HCT116 (cell line): ENCODE results near the gene RFX2. TPM values are rescaled to one million over a fixed set of nuclear protein-coding genes. Genes with fewer than 3 reads are reported as not detected.

Experiments used
- ATAC-seq: fragments of 200-7000 bp; cut with Tn5 transposase; 2 replicates; pipeline ENCODE4 v1.9.1; 2020; ENCODE audit warnings: mild to moderate bottlenecking, moderate library complexity
- BruUV-seq: library from RNA; stranded (reverse); fragments of 400-500 nt; replicated peaks from 2 replicates; lab custom pipeline; 2021; lab: Mats Ljungman, UMichigan
- CTCF ChIA-PET: fragments of 300-600 bp; sonication (Branson Sonifier 250); formaldehyde crosslinking; loops from one replicate; lab custom pipeline; 2021; ENCODE audit warnings: antibody characterized with exemption; lab: Charles Lee
- POLR2A ChIA-PET: fragments of 300-600, 350-600 bp; sonication (Branson Sonifier 250); formaldehyde crosslinking; loops from one replicate; lab custom pipeline; 2021; ENCODE audit warnings: antibody characterized with exemption; lab: Charles Lee
- RAD21 ChIA-PET, 2 experiments: fragments of 300-600 bp; sonication (Branson Sonifier 250); formaldehyde crosslinking; loops; one replicate each; lab custom pipeline; 2023; ENCODE audit warnings: low total read pairs in 2 of 2; ENCODE audit not compliant: uncharacterized antibody in 2 of 2, unreplicated experiment in 2 of 2, low non-redundant PET in 1 of 2; lab: Charles Lee
- DNase-seq: peaks from one replicate; pipeline ENCODE4 v3.0.0-alpha.2; 2010; ENCODE audit warnings: low read depth, low spot score
- H2AFZ ChIP-seq: fragments of 200-600 bp; shearing (Covaris generic), sonication (generic); 2 replicates; pipeline ENCODE4 v1.6.1; 2017; ENCODE audit warnings: low read depth, mixed run types, mixed read lengths, antibody characterized with exemption, low read length; ENCODE audit not compliant: poor library complexity, severe bottlenecking
- H3K27ac ChIP-seq: 2 replicates; pipeline ENCODE4 v1.5.1; 2012; ENCODE audit warnings: low read depth, low read length
- H3K27me3 ChIP-seq: fragments of 200-600 bp; sonication (generic); 2 replicates; pipeline ENCODE4 v1.6.1; 2016; ENCODE audit warnings: mixed run types, low read length, mixed read lengths; ENCODE audit not compliant: insufficient read depth
- H3K36me3 ChIP-seq, 2 experiments: fragments of 200-500 bp in 1 of 2; fragments of 200-600 bp in 1 of 2; sonication (Bioruptor generic) in 1 of 2; sonication (generic) in 1 of 2; 2 replicates each; pipeline versions ENCODE4 v1.5.1 to v1.6.1; 2014 to 2016; ENCODE audit warnings: low read length in 2 of 2, inconsistent platforms in 1 of 2, mixed read lengths in 1 of 2, mixed run types in 1 of 2; ENCODE audit not compliant: insufficient read depth in 2 of 2, control insufficient read depth in 1 of 2
- H3K4me1 ChIP-seq, 2 experiments: fragments of 200-600 bp in 1 of 2; sonication (generic) in 1 of 2; 2 replicates each; pipeline versions ENCODE4 v1.5.1 to v1.6.1; 2012 to 2017; ENCODE audit warnings: low read length in 2 of 2, inconsistent platforms in 1 of 2, mild to moderate bottlenecking in 1 of 2, mixed read lengths in 1 of 2, mixed run types in 1 of 2, moderate library complexity in 1 of 2; ENCODE audit not compliant: insufficient read depth in 2 of 2, control insufficient read depth in 1 of 2
- H3K4me2 ChIP-seq: fragments of 200-600 bp; sonication (generic); 2 replicates; pipeline ENCODE4 v1.6.1; 2017; ENCODE audit warnings: mixed run types, low read length, mixed read lengths
- H3K4me3 ChIP-seq, 2 experiments: fragments of 200-600 bp in 1 of 2; sonication (generic) in 1 of 2; replicated peaks in 1 of 2; 2 replicates each; pipeline ENCODE4 v1.5.1; 2011 to 2016; ENCODE audit warnings: low read length in 2 of 2, control low read depth in 1 of 2, low read depth in 1 of 2, mild to moderate bottlenecking in 1 of 2, mixed read lengths in 1 of 2, mixed run types in 1 of 2
- H3K79me2 ChIP-seq: fragments of 200-600 bp; sonication (generic); 2 replicates; pipeline ENCODE4 v1.6.1; 2017; ENCODE audit warnings: mild to moderate bottlenecking, mixed run types, low read length, moderate library complexity, mixed read lengths; ENCODE audit not compliant: insufficient read depth
- H3K9ac ChIP-seq: fragments of 200-600 bp; sonication (generic); 2 replicates; pipeline ENCODE4 v1.6.1; 2016; ENCODE audit warnings: low read length, mixed read lengths
- H3K9me2 ChIP-seq: fragments of 200-600 bp; sonication (generic), shearing (Covaris generic); 2 replicates; pipeline ENCODE4 v1.6.1; 2017; ENCODE audit warnings: mixed run types, mild to moderate bottlenecking, moderate library complexity; ENCODE audit not compliant: insufficient read depth
- H3K9me3 ChIP-seq, 2 experiments: fragments of 200-500 bp in 1 of 2; fragments of 200-600 bp in 1 of 2; sonication (Bioruptor generic) in 1 of 2; sonication (generic) in 1 of 2; 2 replicates each; pipeline ENCODE4 v1.6.1; 2014 to 2017; ENCODE audit warnings: low read length in 2 of 2, mixed read lengths in 2 of 2, inconsistent platforms in 1 of 2, low read depth in 1 of 2, mild to moderate bottlenecking in 1 of 2, mixed run types in 1 of 2, moderate library complexity in 1 of 2; ENCODE audit not compliant: control insufficient read depth in 1 of 2, insufficient read depth in 1 of 2
- H4K20me1 ChIP-seq: fragments of 200-600 bp; sonication (generic), shearing (Covaris generic); 2 replicates; pipeline ENCODE4 v1.6.1; 2017; ENCODE audit warnings: mixed run types, mild to moderate bottlenecking, moderate library complexity; ENCODE audit not compliant: insufficient read depth
- CBX3 ChIP-seq: IDR thresholded peaks from 2 replicates; pipeline ENCODE4 v1.6.1; 2012; ENCODE audit warnings: low read depth
- ELF1 ChIP-seq: IDR thresholded peaks from 2 replicates; pipeline ENCODE4 v1.6.1; 2012; ENCODE audit warnings: low read depth, borderline replicate concordance
- EZH2 ChIP-seq: fragments of 200-600 bp; sonication (generic); IDR thresholded peaks from 2 replicates; pipeline ENCODE4 v1.6.1; 2017; ENCODE audit warnings: antibody characterized with exemption, mixed run types
- EZH2phosphoT487 ChIP-seq: fragments of 200-600 bp; IDR thresholded peaks from 2 replicates; pipeline ENCODE4 v1.6.1; 2018; ENCODE audit warnings: antibody characterized with exemption, borderline replicate concordance
- SIN3A ChIP-seq: IDR thresholded peaks from 2 replicates; pipeline ENCODE4 v1.6.1; 2012; ENCODE audit warnings: low read depth
- YY1 ChIP-seq: IDR thresholded peaks from 2 replicates; pipeline ENCODE4 v1.6.1; 2011; ENCODE audit warnings: low read length, low read depth, moderate library complexity, mild to moderate bottlenecking; ENCODE audit not compliant: insufficient replicate concordance; ENCODE audit errors: extremely low read depth
- intact Hi-C: fragments of 100-400 bp; cut with micrococcal nuclease; formaldehyde crosslinking; loops from 2 replicates; pipeline ENCODE4 v1.10.0; 2022
- total RNA-seq: library from RNA; stranded (reverse); gene quantifications from one replicate; pipeline ENCODE4 v1.2.1, GENCODE V29; 2021; ENCODE audit not compliant: unreplicated experiment
- TF ChIP-seq, protein P1 (sequence below): IDR thresholded peaks from 2 replicates; pipeline ENCODE4 v1.6.1; 2011; ENCODE audit warnings: mild to moderate bottlenecking, low read length, moderate library complexity; ENCODE audit not compliant: insufficient replicate concordance; ENCODE audit errors: extremely low read depth
- TF ChIP-seq, protein P2 (sequence below): IDR thresholded peaks from 2 replicates; pipeline ENCODE4 v1.6.1; 2012; ENCODE audit warnings: low read depth

The RFX2 gene
- total RNA-seq, 1 experiment from 2014 or later, result 13.7 TPM

DNA sequence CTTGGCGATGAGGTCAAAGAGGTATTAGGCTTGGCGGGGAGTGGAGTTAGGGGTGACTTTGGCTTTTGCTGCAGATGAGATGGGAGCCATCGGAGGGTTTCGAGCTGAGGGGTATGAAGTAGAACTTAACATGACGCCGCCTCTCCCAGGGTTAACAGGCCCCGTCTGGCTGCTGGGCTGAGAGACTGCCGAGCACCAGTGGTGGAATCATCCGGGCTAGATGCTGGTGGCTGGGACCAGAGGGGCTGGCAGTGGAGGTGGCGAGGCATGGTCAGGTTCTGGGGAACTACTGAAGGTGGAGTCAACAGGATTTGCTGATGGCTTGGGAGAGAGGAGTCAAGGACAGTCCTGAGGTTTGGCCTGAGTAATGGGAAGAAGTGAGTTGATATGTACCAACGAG lies 4.9 kb downstream of the RFX2 start:
- no peak overlapping the region for H3K4me3 ChIP-seq
- H3K36me3 ChIP-seq, result no peaks in the 10 kb centered on the region
- CTCF ChIA-PET, result no interaction called here
- no peaks in the 10 kb centered on the region for H3K9me2 ChIP-seq
- no peaks in the 10 kb centered on the region for H4K20me1 ChIP-seq
- DNase-seq (no peak), ATAC-seq (no peak)
- H3K27me3 ChIP-seq, result no peaks in the 10 kb centered on the region
- no peak overlapping the region for H3K9ac ChIP-seq
- no peak overlapping the region for H3K4me2 ChIP-seq
- no peaks in the 10 kb centered on the region for H3K9me3 ChIP-seq
- H3K27ac ChIP-seq, result no peak overlapping the region
- TF ChIP-seq EZH2phosphoT487 (no peak), YY1 (no peak), CBX3 (no peak), SIN3A (no peak), ELF1 (no peak), EZH2 (no peak)
- TF ChIP-seq, protein P1, sequence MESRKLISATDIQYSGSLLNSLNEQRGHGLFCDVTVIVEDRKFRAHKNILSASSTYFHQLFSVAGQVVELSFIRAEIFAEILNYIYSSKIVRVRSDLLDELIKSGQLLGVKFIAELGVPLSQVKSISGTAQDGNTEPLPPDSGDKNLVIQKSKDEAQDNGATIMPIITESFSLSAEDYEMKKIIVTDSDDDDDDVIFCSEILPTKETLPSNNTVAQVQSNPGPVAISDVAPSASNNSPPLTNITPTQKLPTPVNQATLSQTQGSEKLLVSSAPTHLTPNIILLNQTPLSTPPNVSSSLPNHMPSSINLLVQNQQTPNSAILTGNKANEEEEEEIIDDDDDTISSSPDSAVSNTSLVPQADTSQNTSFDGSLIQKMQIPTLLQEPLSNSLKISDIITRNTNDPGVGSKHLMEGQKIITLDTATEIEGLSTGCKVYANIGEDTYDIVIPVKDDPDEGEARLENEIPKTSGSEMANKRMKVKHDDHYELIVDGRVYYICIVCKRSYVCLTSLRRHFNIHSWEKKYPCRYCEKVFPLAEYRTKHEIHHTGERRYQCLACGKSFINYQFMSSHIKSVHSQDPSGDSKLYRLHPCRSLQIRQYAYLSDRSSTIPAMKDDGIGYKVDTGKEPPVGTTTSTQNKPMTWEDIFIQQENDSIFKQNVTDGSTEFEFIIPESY, result no peak
- TF ChIP-seq, protein P2, sequence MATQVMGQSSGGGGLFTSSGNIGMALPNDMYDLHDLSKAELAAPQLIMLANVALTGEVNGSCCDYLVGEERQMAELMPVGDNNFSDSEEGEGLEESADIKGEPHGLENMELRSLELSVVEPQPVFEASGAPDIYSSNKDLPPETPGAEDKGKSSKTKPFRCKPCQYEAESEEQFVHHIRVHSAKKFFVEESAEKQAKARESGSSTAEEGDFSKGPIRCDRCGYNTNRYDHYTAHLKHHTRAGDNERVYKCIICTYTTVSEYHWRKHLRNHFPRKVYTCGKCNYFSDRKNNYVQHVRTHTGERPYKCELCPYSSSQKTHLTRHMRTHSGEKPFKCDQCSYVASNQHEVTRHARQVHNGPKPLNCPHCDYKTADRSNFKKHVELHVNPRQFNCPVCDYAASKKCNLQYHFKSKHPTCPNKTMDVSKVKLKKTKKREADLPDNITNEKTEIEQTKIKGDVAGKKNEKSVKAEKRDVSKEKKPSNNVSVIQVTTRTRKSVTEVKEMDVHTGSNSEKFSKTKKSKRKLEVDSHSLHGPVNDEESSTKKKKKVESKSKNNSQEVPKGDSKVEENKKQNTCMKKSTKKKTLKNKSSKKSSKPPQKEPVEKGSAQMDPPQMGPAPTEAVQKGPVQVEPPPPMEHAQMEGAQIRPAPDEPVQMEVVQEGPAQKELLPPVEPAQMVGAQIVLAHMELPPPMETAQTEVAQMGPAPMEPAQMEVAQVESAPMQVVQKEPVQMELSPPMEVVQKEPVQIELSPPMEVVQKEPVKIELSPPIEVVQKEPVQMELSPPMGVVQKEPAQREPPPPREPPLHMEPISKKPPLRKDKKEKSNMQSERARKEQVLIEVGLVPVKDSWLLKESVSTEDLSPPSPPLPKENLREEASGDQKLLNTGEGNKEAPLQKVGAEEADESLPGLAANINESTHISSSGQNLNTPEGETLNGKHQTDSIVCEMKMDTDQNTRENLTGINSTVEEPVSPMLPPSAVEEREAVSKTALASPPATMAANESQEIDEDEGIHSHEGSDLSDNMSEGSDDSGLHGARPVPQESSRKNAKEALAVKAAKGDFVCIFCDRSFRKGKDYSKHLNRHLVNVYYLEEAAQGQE, result no peak
- H2AFZ ChIP-seq, result no peak overlapping the region
- intact Hi-C loops, result no loop called here
- H3K4me1 ChIP-seq, result peaks cover 4 to 15% of the 10 kb centered on the region in 2 experiments; a peak in 3 of 4 replicates
- RAD21 ChIA-PET, result no interaction called here
- BruUV-seq, result no TSS peak
- peaks cover 17% of the 10 kb centered on the region for H3K79me2 ChIP-seq
- POLR2A ChIA-PET, result interaction anchor here (1.1 kb wide), 1 partner anchor 13 kb away, joined by 6 read pairs; no protein-coding TSS in a partner anchor
